GM23338 (cell line): ENCODE results near the gene RNF145. TPM values are rescaled to one million over a fixed set of nuclear protein-coding genes. Genes with fewer than 3 reads are reported as not detected.

ENCODE experiments used
- ATAC-seq: fragments of 200-7000 bp; cut with Tn5 transposase; 3 replicates; pipeline ENCODE4 v1.9.1; 2020
- DNase-seq: peaks from one replicate; pipeline ENCODE4 v3.0.0-alpha.2; 2015; ENCODE audit warnings: low spot score
- H2AFZ ChIP-seq: fragments of 200-600 bp; sonication (generic); 2 replicates; pipeline ENCODE4 v1.8.0; 2016; ENCODE audit warnings: antibody characterized with exemption, mild to moderate bottlenecking, moderate library complexity
- H3F3A ChIP-seq: fragments of 200-600 bp; sonication (generic); replicated peaks from 2 replicates; pipeline ENCODE4 v1.8.0; 2017; ENCODE audit warnings: antibody characterized with exemption, mixed run types, low read depth
- H3K27ac ChIP-seq: fragments of 200-600 bp; sonication (generic); 2 replicates; pipeline ENCODE4 v1.6.1; 2016; ENCODE audit warnings: low read depth
- H3K27me3 ChIP-seq: fragments of 200-600 bp; sonication (generic); 2 replicates; pipeline ENCODE4 v1.8.0; 2016; ENCODE audit warnings: mild to moderate bottlenecking, mixed run types, moderate library complexity; ENCODE audit not compliant: insufficient read depth
- H3K36me3 ChIP-seq: fragments of 200-600 bp; sonication (generic); 2 replicates; pipeline ENCODE4 v1.8.0; 2016; ENCODE audit warnings: mild to moderate bottlenecking; ENCODE audit not compliant: insufficient read depth
- H3K4me1 ChIP-seq: fragments of 200-600 bp; sonication (generic); 2 replicates; pipeline ENCODE4 v1.8.0; 2016; ENCODE audit warnings: mild to moderate bottlenecking, moderate library complexity; ENCODE audit not compliant: insufficient read depth
- H3K4me2 ChIP-seq: fragments of 200-600 bp; sonication (generic); 2 replicates; pipeline ENCODE4 v1.7.1; 2017; ENCODE audit warnings: mixed run types
- H3K4me3 ChIP-seq: fragments of 200-600 bp; sonication (generic); 2 replicates; pipeline ENCODE4 v1.6.1; 2016; ENCODE audit warnings: mixed run types
- H3K79me2 ChIP-seq: fragments of 200-600 bp; sonication (generic); replicated peaks from 2 replicates; pipeline ENCODE4 v1.8.0; 2017; ENCODE audit warnings: mild to moderate bottlenecking; ENCODE audit not compliant: insufficient read depth
- H3K9me2 ChIP-seq: fragments of 200-600 bp; sonication (generic); 2 replicates; pipeline ENCODE4 v1.8.0; 2017; ENCODE audit not compliant: insufficient read depth
- H4K20me1 ChIP-seq: fragments of 200-600 bp; sonication (generic); replicated peaks from 2 replicates; pipeline ENCODE4 v1.8.0; 2017; ENCODE audit warnings: mild to moderate bottlenecking; ENCODE audit not compliant: insufficient read depth
- H3K27ac Mint-ChIP-seq: 2 replicates; pipeline ENCODE4 v1.8.0; 2020; ENCODE audit warnings: inconsistent platforms, mild to moderate bottlenecking, moderate library complexity, mixed read lengths
- H3K27me3 Mint-ChIP-seq: 3 replicates; pipeline ENCODE4 v1.8.0; 2022; ENCODE audit warnings: low read depth, mild to moderate bottlenecking, moderate library complexity, mixed read lengths, inconsistent platforms; ENCODE audit not compliant: insufficient read depth, poor library complexity
- H3K36me3 Mint-ChIP-seq: 3 replicates; pipeline ENCODE4 v1.8.0; 2021; ENCODE audit warnings: low read depth, mild to moderate bottlenecking, inconsistent platforms, moderate library complexity, mixed read lengths
- H3K4me1 Mint-ChIP-seq: 3 replicates; pipeline ENCODE4 v1.8.0; 2020; ENCODE audit warnings: mild to moderate bottlenecking, inconsistent platforms, mixed read lengths
- H3K4me3 Mint-ChIP-seq: 3 replicates; pipeline ENCODE4 v1.8.0; 2021; ENCODE audit warnings: moderate library complexity, mild to moderate bottlenecking, inconsistent platforms, mixed read lengths
- H3K9me3 Mint-ChIP-seq: 3 replicates; pipeline ENCODE4 v1.8.0; 2020; ENCODE audit warnings: moderate library complexity, mild to moderate bottlenecking, inconsistent platforms, mixed read lengths
- CREB1 ChIP-seq: fragments of 250-450 bp; sonication (Bioruptor Pico); IDR thresholded peaks from 2 replicates; pipeline ENCODE4 v1.5.0; 2020; ENCODE audit warnings: low read depth, mild to moderate bottlenecking, moderate library complexity
- EZH2phosphoT487 ChIP-seq: fragments of 200-600 bp; sonication (generic); IDR thresholded peaks from one replicate; pipeline ENCODE4 v1.8.1; 2018; ENCODE audit warnings: antibody characterized with exemption; ENCODE audit not compliant: unreplicated experiment
- JUNB ChIP-seq: IDR thresholded peaks from one replicate; pipeline ENCODE4 v1.6.1; 2016; ENCODE audit warnings: antibody characterized with exemption; ENCODE audit not compliant: unreplicated experiment
- NANOG ChIP-seq: IDR thresholded peaks from 2 replicates; pipeline ENCODE4 v1.6.1; 2016; ENCODE audit warnings: antibody characterized with exemption, borderline replicate concordance
- POLR2AphosphoS5 ChIP-seq: IDR thresholded peaks from 2 replicates; pipeline ENCODE4 v1.6.1; 2016; ENCODE audit warnings: antibody characterized with exemption, low read depth
- STAT1 ChIP-seq: IDR thresholded peaks from one replicate; pipeline ENCODE4 v1.6.1; 2016; ENCODE audit warnings: antibody characterized with exemption; ENCODE audit not compliant: unreplicated experiment
- ZNF114 ChIP-seq: fragments of 250-450 bp; sonication (Bioruptor Pico); IDR thresholded peaks from 2 replicates; pipeline ENCODE4 v1.5.0; 2020; ENCODE audit warnings: mild to moderate bottlenecking, moderate library complexity
- polyA plus RNA-seq: library from polyadenylated mRNA; unstranded; fragments of >200 nt; fragmentation: Nextera tagmentation; extraction: Ambion mirVana; gene quantifications from 2 replicates; pipeline ENCODE4 v1.2.1, GENCODE V29; 2016
- total RNA-seq: library from RNA; depleted of rRNA; stranded (reverse); fragments of >200 nt; shearing (Covaris generic); gene quantifications from 2 replicates; pipeline ENCODE4 v1.2.3, GENCODE V29; 2014
- TF ChIP-seq, protein P1 (sequence below): fragments of 250-450 bp; sonication (Bioruptor Pico); IDR thresholded peaks from 2 replicates; pipeline ENCODE4 v1.5.0; 2020; ENCODE audit warnings: mild to moderate bottlenecking, moderate library complexity

Gene RNF145
- total and polyA plus RNA-seq, 2 experiments from 2014 or later = 15.6 to 43.5 TPM

GRCh38 chr5:159252195-159252594 lies 42.8 kb upstream of the RNF145 start:
- Histone ChIP-seq H2AFZ (no peak overlapping the region), H3F3A (no peaks in the 10 kb centered on the region), H3K4me2 (no peak overlapping the region), H3K27me3 (no peaks in the 10 kb centered on the region), H3K9me2 (no peaks in the 10 kb centered on the region), H3K4me3 (no peak overlapping the region), H3K36me3 (no peaks in the 10 kb centered on the region), H4K20me1 (no peaks in the 10 kb centered on the region), H3K79me2 (no peaks in the 10 kb centered on the region), H3K27ac (no peak overlapping the region), H3K4me1 (no peaks in the 10 kb centered on the region)
- Mint-ChIP-seq H3K9me3 (no peaks in the 10 kb centered on the region), H3K4me1 (no peaks in the 10 kb centered on the region), H3K4me3 (no peak overlapping the region), H3K27ac (no peak overlapping the region), H3K36me3 (no peaks in the 10 kb centered on the region), H3K27me3 (peaks cover 2% of the 10 kb centered on the region)
- no peak for TF ChIP-seq ZNF114 (CRISPR knock-in tag)
- TF ChIP-seq EZH2phosphoT487 = no peak
- TF ChIP-seq JUNB = no peak
- no peak for TF ChIP-seq NANOG
- TF ChIP-seq, protein P1, sequence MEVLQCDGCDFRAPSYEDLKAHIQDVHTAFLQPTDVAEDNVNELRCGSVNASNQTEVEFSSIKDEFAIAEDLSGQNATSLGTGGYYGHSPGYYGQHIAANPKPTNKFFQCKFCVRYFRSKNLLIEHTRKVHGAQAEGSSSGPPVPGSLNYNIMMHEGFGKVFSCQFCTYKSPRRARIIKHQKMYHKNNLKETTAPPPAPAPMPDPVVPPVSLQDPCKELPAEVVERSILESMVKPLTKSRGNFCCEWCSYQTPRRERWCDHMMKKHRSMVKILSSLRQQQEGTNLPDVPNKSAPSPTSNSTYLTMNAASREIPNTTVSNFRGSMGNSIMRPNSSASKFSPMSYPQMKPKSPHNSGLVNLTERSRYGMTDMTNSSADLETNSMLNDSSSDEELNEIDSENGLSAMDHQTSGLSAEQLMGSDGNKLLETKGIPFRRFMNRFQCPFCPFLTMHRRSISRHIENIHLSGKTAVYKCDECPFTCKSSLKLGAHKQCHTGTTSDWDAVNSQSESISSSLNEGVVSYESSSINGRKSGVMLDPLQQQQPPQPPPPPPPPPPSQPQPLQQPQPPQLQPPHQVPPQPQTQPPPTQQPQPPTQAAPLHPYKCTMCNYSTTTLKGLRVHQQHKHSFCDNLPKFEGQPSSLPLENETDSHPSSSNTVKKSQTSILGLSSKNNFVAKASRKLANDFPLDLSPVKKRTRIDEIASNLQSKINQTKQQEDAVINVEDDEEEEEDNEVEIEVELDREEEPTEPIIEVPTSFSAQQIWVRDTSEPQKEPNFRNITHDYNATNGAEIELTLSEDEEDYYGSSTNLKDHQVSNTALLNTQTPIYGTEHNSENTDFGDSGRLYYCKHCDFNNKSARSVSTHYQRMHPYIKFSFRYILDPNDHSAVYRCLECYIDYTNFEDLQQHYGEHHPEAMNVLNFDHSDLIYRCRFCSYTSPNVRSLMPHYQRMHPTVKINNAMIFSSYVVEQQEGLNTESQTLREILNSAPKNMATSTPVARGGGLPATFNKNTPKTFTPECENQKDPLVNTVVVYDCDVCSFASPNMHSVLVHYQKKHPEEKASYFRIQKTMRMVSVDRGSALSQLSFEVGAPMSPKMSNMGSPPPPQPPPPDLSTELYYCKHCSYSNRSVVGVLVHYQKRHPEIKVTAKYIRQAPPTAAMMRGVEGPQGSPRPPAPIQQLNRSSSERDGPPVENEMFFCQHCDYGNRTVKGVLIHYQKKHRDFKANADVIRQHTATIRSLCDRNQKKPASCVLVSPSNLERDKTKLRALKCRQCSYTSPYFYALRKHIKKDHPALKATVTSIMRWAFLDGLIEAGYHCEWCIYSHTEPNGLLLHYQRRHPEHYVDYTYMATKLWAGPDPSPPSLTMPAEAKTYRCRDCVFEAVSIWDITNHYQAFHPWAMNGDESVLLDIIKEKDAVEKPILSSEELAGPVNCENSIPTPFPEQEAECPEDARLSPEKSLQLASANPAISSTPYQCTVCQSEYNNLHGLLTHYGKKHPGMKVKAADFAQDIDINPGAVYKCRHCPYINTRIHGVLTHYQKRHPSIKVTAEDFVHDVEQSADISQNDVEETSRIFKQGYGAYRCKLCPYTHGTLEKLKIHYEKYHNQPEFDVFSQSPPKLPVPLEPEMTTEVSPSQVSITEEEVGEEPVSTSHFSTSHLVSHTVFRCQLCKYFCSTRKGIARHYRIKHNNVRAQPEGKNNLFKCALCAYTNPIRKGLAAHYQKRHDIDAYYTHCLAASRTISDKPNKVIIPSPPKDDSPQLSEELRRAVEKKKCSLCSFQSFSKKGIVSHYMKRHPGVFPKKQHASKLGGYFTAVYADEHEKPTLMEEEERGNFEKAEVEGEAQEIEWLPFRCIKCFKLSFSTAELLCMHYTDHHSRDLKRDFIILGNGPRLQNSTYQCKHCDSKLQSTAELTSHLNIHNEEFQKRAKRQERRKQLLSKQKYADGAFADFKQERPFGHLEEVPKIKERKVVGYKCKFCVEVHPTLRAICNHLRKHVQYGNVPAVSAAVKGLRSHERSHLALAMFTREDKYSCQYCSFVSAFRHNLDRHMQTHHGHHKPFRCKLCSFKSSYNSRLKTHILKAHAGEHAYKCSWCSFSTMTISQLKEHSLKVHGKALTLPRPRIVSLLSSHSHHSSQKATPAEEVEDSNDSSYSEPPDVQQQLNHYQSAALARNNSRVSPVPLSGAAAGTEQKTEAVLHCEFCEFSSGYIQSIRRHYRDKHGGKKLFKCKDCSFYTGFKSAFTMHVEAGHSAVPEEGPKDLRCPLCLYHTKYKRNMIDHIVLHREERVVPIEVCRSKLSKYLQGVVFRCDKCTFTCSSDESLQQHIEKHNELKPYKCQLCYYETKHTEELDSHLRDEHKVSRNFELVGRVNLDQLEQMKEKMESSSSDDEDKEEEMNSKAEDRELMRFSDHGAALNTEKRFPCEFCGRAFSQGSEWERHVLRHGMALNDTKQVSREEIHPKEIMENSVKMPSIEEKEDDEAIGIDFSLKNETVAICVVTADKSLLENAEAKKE (CRISPR knock-in tag) = no peak
- peak; percentile 11 for DNase-seq
- peak; percentile 52 for ATAC-seq

GRCh38 chr5:159249158-159249557 lies 39.8 kb upstream of the RNF145 start:
- Mint-ChIP-seq H3K36me3 (no peaks in the 10 kb centered on the region), H3K27ac (no peak overlapping the region), H3K4me1 (no peaks in the 10 kb centered on the region), H3K27me3 (peaks cover 3% of the 10 kb centered on the region), H3K9me3 (no peaks in the 10 kb centered on the region), H3K4me3 (no peak overlapping the region)
- TF ChIP-seq STAT1 (no peak), NANOG (no peak), CREB1 (CRISPR knock-in tag) (no peak), ZNF114 (CRISPR knock-in tag) (no peak), POLR2AphosphoS5 (no peak)
- Histone ChIP-seq H3K4me1 (no peaks in the 10 kb centered on the region), H3F3A (no peaks in the 10 kb centered on the region), H3K4me2 (no peak overlapping the region), H2AFZ (no peak overlapping the region), H3K27me3 (no peaks in the 10 kb centered on the region), H3K79me2 (no peaks in the 10 kb centered on the region), H3K9me2 (no peaks in the 10 kb centered on the region), H4K20me1 (no peaks in the 10 kb centered on the region), H3K4me3 (no peak overlapping the region), H3K36me3 (no peaks in the 10 kb centered on the region), H3K27ac (no peak overlapping the region)
- DNase-seq (no peak), ATAC-seq (no peak)
